D341Med (cell line): ENCODE measurements around the gene WDR90.

Experiments used
- DNase-seq: peaks from one replicate; pipeline ENCODE4 v3.0.0; 2012; ENCODE audit warnings: low spot score

The WDR90 gene

DNA sequence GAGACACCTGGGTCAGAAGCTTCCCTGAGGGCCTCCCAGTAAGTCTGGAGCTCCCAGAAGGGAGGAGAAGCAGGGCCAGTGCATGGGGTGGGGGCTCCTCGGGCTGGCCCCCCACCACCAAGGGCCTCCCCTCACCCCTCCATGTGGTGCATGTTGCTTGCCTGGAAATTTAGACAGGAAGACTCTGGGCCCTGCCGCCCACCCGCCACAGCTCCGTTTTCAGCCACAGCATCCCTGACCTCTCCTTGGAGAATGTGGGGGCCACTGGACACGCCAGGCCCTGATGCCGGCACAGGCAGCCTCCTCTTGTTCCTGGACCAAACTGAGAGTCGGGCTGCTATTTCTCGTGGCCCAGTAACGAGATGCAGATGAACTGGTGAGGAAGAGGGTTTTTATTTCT, 10.3 kb upstream of the WDR90 start:
- DNase-seq, result no peak

DNA sequence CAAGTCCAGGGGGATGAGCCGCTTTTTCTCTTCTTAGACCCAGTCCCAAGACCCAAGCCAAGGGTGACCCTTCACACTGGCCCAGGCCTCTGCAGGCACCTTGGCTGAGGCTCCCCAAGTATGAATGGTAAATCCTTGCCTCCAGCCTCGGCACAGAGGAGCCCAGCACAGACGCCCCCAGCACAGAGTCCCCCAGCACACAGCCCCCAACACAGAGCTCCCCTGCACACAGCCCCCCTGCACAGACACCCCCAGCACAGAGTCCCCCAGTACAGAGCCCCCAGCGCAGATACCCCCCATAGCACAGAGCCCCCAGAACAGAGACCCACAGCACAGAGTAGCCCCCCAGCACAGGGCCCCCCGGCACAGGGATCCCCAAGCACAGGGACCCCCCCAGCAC, 8.6 kb upstream of the WDR90 start:
- no peak for DNase-seq

DNA sequence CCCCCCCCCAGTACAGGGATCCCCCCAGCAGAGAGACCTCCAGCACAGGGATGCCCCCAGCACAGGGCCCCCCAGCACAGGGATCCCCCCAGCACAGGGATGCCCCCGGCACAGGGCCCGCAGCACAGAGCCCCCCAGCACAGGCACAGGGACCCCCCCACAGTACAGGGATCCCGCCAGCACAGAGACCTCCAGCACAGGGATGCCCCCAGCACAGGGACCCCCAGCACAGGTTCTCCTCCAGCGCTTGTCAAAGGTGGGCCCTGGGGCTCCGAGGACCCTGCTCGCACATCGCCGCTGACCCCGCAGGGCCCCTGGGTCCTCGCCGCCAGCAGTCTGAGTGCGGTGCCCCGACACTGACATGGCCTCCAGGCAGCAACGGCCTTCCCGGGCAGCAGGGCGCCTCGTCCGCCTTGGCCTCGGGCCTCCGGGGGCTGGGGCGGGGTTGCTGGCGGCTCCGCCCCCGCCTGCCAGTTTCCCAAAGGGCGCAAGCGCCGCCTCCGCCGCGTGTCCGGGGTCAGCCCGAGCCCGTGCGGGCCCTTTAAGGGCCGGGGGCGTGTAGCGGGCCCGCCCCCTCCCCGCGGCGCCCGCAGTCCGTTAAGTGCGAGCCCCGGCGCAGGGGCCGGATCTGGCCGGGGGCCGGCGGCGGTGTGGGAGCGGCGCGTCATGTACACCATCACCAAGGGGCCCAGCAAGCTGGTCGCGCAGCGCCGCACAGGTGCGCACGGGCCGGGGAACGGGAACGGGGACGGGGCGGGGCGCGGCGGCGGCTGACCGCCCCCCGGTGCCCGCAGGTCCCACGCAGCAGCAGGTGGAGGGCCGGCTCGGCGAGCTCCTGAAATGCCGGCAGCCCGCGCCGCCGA, 7.6 kb upstream of the WDR90 start, which contains the start of gene MCRIP2:
TSS of gene MCRIP2 (plus strand) at position 503 of the 863 bp plus-strand sequence. CDS start at position 667, 164 bp downstream.
- peak; percentile 90 for DNase-seq

DNA sequence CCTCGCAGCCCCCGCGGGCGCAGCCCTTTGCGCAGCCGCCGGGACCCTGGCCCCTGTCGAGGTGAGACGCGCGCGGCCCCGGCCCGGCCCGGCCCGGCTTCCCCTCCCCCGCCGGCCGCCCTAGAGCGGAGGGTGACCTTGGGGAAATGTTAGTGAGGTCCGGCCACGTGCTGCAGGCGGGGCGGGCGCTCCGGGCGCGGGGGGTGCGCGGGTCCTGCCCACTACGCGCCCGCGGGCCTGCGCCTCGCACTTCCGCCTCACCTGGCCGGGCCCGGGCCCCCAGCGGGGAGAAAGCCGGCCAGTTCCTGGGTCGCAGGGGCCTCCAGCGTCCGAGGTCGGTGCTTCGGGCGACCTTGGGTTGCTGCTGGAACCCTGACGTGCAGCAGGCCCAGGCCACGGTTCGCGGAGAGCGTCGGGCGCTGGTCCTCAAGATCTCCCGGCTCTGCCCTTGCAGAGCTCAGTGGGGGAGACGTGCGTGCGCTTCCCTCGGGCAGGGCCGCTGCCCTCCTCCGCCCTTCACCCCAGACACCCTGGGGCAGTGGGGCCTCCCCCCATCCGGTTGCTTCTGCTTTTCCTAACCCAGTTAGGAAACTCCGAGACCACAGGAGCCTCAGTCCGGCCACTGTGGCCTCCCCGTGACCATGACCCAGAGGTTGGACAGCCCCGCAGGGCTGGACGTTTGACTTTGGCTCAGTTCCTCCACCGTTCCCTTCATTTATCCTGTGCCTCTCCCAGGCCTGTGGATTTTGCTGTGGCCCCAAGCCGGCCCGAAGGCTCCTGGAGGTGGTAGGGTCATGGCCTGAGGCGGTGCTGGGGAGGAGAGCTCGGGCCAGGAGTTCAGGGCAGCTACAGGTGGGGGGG, 6.7 kb upstream of the WDR90 start:
- DNase-seq, result peak; percentile 62

GRCh38 chr16:643050-643368, 6.2 kb upstream of the WDR90 start:
- DNase-seq, result no peak

- no peak for DNase-seq
Measured at GRCh38 chr16:644556-644955, 4.6 kb upstream of the WDR90 start.

DNA sequence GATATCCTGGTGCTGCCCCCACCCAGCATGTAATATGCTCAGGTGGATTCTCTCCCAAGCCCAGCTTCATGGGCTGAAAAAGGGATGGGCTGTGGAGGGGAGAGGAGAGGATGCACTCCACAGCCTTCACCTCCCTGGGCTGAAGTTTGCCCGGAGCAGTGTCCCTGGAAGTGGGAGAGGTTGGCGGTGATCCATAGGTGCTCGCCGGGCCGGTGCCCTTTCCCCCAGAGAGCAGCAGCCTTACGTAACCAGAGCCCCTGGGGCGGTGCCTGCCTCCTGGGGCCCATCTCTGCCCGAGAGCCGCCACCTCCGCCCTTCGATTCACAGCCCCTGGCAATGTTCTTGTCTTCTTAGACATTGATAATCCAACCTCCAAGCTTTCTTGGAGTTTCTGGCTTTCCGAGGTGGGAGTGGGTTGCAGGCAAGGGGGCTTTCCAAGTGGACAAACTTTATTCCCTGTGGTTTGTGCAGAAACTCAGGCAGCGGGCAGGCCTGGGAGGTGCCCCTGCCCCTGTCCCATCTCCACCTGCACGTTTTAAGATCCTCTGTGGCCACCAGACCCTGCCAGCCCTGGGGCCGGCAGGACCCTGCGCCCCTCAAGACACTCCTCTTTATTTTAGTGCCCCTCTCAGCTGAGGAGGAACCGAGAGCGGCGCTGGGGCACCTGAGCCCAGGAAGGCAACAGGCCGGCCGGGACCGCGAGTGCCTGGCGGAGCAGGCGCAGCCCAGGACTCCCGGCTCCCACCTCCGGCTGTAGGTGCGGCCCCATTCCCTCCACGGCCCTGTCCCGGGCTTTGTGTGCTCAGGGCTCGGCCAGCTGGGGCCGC, 3.1 kb upstream of the WDR90 start:
- no peak for DNase-seq

GRCh38 chr16:646679-647172, 2.4 kb upstream of the WDR90 start:
- DNase-seq, result no peak

DNA sequence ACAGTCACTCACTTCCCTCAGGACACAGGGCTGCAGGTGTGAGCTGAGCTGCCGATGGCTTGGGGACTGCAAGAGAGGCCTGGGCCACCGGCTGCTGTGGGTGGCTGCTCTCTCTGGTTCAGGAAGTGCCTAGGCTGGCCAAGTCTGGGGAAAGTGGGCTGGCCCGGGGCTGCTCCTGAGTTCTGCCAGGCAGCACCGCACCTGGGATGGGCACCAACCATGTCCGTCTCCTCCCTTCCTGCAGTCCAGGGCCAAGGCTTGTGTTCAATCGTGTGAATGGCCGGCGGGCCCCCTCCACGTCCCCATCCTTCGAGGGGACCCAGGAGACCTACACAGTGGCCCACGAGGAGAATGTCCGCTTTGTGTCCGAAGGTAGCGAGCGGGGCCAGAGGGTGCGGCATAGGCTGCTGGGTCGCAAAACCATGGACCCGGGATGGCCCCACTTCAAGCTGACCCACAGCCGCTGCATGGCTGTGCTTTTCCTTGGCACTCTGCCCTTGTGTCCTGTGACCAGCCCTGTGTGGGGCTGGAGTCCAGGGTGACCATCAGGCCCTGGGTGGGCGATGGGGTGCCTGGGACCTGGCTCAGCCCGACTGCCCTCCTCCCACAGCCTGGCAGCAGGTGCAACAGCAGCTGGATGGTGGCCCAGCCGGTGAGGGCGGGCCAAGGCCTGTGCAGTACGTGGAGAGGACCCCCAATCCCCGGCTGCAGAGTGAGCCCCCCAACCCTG, 1.8 kb upstream of the WDR90 start:
- no peak for DNase-seq

GRCh38 chr16:648071-648780, 939 bp upstream of the WDR90 start:
- peak; percentile 79 for DNase-seq

DNA sequence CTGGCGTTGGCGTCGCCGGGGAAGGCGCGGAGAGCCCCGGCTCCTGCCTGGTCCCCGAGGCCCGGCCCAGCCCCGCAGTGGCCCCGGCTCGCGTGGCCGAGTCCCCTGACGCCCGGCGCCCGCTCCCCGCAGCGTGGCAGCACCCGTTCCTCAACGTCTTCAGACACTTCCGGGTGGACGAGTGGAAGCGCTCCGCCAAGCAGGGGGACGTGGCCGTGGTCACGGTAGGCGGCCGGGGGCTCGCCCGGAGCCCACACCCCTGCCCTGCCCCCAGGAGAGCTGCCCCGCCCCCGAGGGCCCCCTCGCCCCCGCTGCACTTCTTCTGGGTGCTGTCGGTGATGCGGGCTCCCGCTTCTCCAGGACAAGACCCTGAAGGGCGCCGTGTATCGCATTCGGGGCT, 466 bp downstream of the WDR90 start:
- DNase-seq, result no peak

- no peak for DNase-seq
Measured at GRCh38 chr16:651844-652243, 2.7 kb downstream of the WDR90 start.

GRCh38 chr16:652454-653305, 3.5 kb downstream of the WDR90 start:
- DNase-seq, result no peak

GRCh38 chr16:654034-654433, 4.9 kb downstream of the WDR90 start:
- no peak for DNase-seq

- DNase-seq, result no peak
Measured at GRCh38 chr16:657487-657886, 8.3 kb downstream of the WDR90 start.

- no peak for DNase-seq
Measured at GRCh38 chr16:658679-659571, 9.8 kb downstream of the WDR90 start.

DNA sequence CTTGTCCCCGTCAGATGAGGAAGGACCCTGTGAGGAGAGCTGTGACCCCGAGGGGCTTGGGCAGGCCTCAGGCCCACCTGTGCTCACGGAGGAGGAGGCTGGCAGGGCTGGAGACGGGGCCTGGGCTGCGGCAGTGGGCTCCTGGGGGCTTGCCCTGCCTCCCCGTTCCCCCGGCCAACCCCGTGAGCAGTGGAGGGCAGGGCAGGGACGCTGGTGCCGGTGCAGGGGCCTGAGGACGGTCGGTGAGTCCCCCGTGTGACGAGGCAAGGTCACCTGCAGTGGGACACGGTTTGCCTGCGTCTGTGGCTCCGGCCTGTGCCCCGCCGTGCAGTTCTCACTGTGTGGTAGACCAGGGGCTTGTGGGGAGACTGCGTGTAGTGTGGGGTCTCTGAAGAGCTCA, 10.5 kb downstream of the WDR90 start:
- DNase-seq, result no peak

DNA sequence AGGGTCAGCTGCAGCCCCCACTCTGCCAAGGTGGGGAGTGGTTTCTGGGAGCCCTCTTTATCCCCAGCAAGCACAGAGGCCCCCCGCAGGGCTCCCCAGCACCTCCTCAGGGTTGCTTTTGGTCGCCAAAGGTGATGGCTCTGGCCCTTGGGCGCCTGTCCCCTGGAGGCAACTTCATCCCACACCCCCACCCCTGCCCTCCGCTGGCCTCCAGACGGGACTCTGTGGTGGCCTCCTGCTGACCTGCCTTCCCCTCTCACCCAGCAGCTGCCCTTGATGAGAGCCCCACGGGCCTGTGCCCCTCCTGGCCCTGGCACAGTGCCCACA, 10.9 kb downstream of the WDR90 start:
- no peak for DNase-seq
